Activated CD4-positive, alpha-beta T cell treated with anti-CD3 and anti-CD28 coated beads, Interleukin-2, amount 50 U/mL, for 48 hours (primary cell): ENCODE data around the gene CHCHD1.
"Not testable (repeated sequence)": the region's sequence is repeated elsewhere in the genome, so short reads cannot be mapped to it uniquely, and the experiment has no call there.

Source experiments
- DNase-seq, 2 experiments: peaks; one replicate each; pipeline ENCODE4 v3.0.0-alpha.2; 2020

The CHCHD1 gene

DNA sequence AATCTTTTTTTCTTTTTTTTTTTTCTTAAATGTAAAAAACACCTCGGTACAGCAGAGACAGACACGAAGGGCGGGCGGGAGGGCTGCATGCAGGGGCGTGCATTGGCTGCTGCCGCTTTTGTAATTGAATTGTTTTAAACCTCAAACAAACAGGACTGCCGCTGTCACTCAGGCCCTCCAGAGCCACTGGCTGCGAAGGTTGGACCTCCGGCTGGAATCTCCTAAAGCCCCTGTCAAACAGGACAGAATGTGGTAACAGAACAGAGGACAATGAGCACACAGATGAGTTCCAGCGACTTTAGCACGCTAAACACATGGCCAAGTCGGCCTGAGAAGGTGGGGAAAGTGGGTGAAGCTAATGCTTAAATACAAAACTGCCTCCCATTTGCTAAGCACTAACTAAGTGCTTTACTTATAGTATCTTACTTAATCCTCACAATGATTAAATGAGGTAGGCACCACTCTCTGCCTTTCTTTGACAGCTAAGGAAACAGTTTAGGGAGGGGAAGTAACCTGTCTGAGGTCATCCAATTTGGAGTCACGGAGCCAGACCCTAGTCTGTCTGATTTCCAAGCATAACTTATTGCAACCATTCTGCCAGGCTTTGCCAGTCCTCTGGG is 32.5 kb downstream of the CHCHD1 start:
- no peak for DNase-seq

GRCh38 chr10:73814896-73815718 is 33.3 kb downstream of the CHCHD1 start:
- no peak for DNase-seq

- DNase-seq = no peak
These were observed 33.8 kb downstream of the CHCHD1 start for GRCh38 chr10:73815719-73816030.

GRCh38 chr10:73816917-73817729 is 35.3 kb downstream of the CHCHD1 start:
- no peak for DNase-seq

DNA sequence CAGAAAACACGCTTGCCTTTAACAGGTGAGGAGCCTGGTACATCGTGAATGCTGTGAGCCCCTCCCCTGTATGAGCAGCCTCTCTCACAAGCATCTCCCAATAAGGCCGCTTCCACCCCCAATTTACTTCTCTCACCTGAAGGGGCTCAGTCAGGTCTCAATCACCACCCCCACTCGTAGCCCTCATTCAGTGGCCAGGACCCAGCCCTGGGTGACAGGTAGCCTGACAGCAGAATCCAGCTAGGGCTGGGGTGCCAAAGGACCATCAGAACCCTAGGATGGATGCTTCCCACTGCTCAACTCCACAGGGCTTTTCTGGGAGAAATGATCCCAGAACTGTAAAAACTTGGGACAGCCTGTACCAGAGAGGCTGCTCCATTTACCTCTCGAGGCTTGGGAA is 36.0 kb downstream of the CHCHD1 start:
- no peak for DNase-seq

DNA sequence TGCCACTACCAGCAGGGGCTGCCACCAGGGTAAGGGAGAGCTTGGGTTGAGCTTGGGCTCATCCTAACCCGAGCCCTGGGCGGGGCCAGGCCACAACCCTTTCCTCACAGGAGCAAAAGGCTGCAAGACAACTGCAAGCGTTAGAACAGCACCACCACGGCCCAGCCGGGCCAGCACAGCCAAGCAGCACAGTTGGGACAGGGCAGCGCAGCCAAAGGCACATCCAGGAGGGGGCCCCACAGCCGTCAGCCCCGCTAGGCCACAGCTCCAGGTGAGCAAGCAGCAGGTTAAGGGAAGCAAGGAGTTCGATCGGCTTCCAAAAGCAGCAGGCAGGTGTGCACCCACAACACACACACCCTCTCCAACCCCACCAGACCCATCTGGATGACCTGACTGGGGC is 36.6 kb downstream of the CHCHD1 start:
- no peak for DNase-seq

GRCh38 chr10:73819081-73819480 is 37.2 kb downstream of the CHCHD1 start:
- DNase-seq = no peak

DNA sequence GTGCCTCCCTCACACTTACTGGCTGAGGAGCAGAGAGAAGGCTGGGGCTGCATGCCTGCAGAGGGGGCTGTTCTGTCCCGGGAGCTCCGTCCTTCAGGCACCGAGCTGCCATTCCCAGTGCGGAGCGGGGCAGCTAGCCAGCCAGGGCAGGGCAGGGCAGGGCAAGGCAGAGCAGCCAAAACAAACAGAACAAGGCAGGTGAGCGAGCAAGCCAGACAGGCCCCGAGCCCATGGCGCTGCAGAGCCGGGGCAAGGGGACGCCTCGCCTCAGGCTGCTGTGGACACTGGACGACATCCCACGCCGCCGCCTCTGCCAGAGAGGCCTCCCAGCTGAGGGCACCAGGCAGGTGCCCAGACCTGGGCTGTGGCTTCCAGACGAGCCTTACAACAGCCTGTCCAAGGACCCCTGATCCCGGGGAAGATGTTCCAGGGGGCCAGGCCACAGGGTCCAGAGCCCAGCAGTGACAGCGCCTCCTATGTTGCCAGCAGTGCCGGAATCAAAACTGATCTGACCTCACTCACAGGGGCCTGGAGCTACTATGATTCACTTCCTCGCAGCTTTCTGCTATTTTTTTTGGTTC is 37.8 kb downstream of the CHCHD1 start:
- no peak for DNase-seq

DNA sequence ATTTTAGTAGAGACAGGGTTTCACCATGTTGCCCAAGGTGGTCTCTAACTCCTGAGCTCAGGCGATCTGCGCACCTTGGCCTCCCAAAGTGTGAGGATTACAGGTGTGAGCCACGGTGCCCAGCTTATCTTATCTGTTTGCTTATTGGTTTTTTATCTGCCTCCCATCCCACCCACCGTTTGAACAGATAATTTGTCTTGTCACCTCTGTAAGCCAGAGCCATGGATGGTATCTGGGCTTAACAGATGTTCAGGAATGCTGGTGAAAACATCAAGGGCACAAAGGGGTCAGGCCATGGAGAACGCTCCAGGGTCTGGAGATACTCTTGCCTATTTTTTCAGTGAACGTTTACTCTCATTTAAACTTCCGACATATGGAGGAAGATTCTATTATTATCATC is 41.5 kb downstream of the CHCHD1 start:
- no peak for DNase-seq

- no peak for DNase-seq
These were observed 42.4 kb downstream of the CHCHD1 start for GRCh38 chr10:73824146-73824725.

DNA sequence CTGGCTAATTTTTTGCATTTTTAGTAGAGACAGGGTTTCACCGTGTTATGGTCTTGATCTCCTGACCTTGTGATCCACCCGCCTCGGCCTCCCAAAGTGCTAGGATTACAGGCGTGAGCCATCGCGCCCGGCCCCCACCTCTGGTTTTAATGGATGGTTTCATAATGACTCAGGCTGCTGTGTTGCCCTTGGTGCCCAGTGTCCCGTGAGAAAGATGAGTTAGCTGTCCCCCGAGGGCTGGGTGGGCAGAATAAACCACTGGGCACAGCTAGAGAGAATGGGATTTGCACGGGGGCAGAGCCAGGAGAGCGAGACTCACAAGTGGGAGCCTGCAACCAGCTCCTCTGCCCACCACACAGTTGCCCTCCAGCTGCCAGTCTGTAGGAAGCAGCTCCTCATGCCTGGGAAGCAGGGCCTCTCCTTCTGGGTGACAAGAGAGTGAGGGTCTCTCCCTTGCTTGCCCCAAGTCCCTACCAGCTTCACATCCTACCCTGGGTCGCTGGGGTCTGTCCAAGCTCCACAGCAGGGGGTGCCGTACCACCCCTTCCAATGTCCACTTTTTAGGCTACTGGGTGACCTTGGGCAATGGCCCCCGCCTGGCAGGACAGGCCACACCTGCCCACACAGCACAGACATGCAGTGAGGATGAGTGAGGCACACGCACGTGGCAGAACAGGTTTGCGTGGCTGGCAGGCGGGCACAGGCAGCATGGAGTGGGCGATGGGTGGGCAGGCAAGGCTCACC is 45.7 kb downstream of the CHCHD1 start:
- DNase-seq = no peak

- DNase-seq = no peak
These were observed 46.3 kb downstream of the CHCHD1 start for GRCh38 chr10:73828161-73828560.

- not testable (repeated sequence) for DNase-seq
These were observed 47.2 kb downstream of the CHCHD1 start for GRCh38 chr10:73829090-73829489.
